ENCODE measurements around the gene SHMT1. TPM values are rescaled to one million over a fixed set of nuclear protein-coding genes. Genes with fewer than 3 reads are reported as not detected.

SHMT1 gene
- total RNA-seq = 29.4 and 52.5 TPM in 2 replicates

DNA sequence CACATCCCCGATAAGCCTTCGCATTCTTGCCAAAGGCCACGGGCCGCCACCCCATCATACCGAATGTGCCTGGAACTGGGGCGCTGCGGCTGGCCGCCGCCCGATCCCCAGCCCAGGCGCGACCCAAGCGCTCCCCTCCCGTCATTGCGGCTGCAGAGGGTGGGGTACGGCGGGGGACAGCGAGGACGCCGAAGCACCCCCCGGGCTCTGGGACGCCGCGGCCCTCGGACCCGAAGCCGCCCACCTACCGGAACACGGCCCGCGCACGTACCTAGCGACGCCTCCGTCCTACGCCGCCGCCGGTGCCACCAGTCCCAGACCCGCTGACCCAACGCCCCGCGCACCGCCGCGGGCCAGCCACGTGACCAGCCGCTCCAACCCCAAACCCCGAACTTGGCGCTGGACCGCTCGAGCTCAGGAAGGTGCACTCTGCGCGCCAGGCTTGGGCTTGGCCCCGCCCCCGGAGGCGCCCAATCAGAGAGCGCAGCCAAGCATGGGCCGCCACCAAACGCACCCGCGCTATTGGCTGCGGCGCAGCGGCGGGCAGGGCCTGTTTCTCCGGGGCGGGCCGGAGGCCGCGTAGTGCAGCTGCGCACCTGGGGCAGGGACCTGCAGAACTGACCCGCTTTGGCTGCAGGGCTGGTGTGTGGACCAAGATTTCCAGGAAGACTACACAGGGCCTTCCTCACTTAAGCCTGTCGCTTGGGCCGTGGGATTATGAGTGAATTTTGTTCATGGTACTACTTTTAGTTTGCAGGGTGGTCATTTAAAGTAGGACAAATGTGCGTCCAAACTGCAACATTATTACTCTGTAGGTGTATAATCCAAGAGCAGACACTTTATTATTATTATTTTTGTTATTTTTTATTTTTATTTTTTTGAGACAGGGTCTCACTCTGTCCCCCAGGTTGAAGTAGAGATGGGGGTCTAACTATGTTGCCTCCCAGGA lies at the start of gene SHMT1:
Gene SHMT1 (minus strand): TSS at position 450 of the 949 bp plus-strand sequence. CDS start 7,569 bp downstream, outside the sequence.

GRCh38 chr17:18377437-18378204 lies 14.3 kb upstream of the SHMT1 start, which contains the start of gene EVPLL:
Gene EVPLL, plus strand, starts transcription at chr17:18377778. Its CDS starts 3,160 bp downstream, at chr17:18380938.

GRCh38 chr17:18314731-18315561 lies 48.4 kb downstream of the SHMT1 start, which contains the start of the genes SMCR8 and TOP3A:
Gene SMCR8, plus strand, starts transcription at chr17:18315293. Its CDS starts 497 bp downstream, at chr17:18315790.
Gene TOP3A, minus strand, starts transcription at chr17:18314994. Its CDS starts 216 bp downstream, at chr17:18314778.

Other genes with a start within 250 kb of the SHMT1 start
- 79.6 and 85.2 TPM in 2 replicates for gene ALKBH5, start 179.7 kb downstream of the SHMT1 start, total RNA-seq
- gene LLGL1, start 137.9 kb downstream of the SHMT1 start, total RNA-seq = 50.5 and 64.7 TPM in 2 replicates
- gene FLII, start 104.8 kb downstream of the SHMT1 start, total RNA-seq = 323 and 352 TPM in 2 replicates
- gene MIEF2, start 102.9 kb downstream of the SHMT1 start, total RNA-seq = 15.4 and 18.7 TPM in 2 replicates
- gene TOP3A, start 48.6 kb downstream of the SHMT1 start, total RNA-seq = 14.4 and 19.5 TPM in 2 replicates
- gene SMCR8, start 48.3 kb downstream of the SHMT1 start, total RNA-seq = 6.9 and 7.8 TPM in 2 replicates
- gene EVPLL, start 14.2 kb upstream of the SHMT1 start, total RNA-seq = not detected in 2 replicates
- not detected in 2 replicates for gene LGALS9C, start 113.2 kb upstream of the SHMT1 start, total RNA-seq

All from myometrial cell (primary cell).